ENCODE data around the gene IFI27.
"Not testable (repeated sequence)": the region's sequence is repeated elsewhere in the genome, so short reads cannot be mapped to it uniquely, and the experiment has no call there.

The IFI27 gene

DNA sequence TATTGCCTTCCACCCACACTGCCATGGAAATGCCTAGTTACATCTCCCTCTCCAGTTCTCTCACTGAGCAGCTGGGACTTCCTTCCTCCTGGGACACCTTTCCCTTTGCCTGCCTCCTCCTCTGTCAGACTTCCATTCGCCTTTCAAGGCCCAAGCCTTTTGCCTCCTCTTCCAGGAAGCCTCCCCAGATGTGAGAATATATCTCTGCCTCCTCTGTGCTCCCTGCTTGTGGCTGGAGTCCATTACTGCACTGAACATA, 15.8 kb downstream of the IFI27 start:
- DNase-seq, result no peak

GRCh38 chr14:94126800-94127199, 16.3 kb downstream of the IFI27 start:
- DNase-seq, result no peak

GRCh38 chr14:94127330-94127729, 16.8 kb downstream of the IFI27 start:
- DNase-seq, result no peak

- DNase-seq, result no peak
Measured at GRCh38 chr14:94128216-94128839, 17.8 kb downstream of the IFI27 start.

DNA sequence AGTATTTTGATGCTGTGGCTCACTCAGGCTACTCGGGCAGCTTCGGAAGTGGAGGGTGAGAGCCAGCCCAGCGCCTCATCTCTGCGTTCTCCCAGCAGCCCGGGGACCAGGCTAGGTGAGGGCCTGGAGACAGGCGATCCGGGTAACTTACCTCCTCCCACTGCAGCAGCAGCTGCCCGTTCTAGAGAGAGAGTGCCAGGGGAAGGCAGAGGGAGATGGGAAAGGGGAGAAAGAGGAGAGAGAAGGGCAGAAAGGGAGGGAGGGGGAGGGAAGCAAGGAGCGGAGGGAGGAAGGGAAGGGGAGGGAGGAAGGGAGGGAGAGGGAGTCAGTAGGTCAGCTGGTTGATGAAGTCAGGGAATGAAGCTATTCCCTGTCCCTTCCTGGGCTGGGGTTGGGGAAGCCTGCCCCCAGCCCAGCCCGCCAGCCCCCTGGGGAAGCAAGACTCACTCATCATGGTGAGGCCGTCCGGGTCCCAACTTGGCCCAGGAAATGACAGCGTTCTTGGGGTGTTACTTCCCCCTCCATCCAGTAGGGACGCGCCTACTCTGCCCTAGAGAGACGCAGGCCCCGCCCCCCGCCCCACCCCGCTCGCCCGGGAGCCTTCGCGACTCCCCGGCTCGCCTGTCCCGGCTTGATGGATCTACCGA, 18.7 kb downstream of the IFI27 start, which contains the start of gene IFI27L2:
TSS of gene IFI27L2 (minus strand) at position 494 of the 647 bp plus-strand sequence. CDS start at position 454, 40 bp downstream.
- DNase-seq, result peak; percentile 79

DNA sequence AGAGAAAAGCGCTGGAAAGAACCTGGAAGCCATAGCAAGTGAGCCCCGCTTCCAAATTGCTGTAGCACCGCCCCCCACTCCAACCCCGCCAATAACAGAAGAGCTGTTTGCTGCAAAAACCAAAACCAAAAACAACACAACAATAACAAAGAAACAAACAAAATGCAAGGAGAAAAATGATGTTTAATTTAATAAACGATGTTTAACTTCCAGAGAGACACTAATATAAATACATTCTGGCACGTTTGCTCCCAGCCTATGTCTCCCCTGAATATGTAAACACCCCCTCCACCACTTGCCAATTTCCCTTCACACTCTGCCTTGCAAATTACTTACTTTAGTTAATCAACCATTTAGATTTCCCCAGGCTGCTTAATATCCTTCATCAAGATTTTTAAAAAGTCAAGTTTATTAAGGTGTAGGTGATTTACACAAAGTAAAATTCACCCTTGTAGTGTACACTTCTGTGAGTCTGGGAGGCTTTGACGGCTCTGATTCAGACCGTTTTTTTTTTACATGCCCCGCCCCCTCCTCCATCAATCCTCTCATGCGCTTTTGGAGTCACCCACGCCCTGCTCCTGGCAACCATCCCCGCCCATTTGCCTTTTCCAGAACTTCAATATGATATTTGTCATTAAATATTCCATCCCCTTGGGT, 19.4 kb downstream of the IFI27 start:
- DNase-seq, result peak; percentile 47

GRCh38 chr14:94132285-94132887, 21.9 kb downstream of the IFI27 start:
- peak; percentile 68 for DNase-seq

DNA sequence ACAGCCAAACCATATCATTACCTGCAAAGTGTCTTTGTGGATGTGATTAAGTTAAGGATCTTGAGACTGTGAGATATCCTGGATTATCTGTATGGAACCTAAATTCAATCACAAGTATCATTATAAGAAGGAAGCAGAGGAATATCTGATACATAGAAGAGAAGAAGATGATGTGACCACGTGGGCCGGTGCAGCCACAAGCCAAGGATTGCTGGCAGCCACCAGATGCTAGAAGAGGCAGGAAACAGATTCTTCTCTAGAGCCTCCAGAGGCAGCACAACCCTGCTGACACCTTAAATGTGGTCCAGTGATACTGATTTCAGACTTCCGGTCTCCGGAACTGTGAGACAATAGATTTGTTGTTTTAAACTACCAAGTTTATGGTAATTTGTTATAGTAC, 24.9 kb downstream of the IFI27 start:
- no peak for DNase-seq

- peak; percentile 95 for DNase-seq
Measured at GRCh38 chr14:94136575-94137331, 26.2 kb downstream of the IFI27 start.

GRCh38 chr14:94138251-94138650, 27.7 kb downstream of the IFI27 start:
- no peak for DNase-seq

DNA sequence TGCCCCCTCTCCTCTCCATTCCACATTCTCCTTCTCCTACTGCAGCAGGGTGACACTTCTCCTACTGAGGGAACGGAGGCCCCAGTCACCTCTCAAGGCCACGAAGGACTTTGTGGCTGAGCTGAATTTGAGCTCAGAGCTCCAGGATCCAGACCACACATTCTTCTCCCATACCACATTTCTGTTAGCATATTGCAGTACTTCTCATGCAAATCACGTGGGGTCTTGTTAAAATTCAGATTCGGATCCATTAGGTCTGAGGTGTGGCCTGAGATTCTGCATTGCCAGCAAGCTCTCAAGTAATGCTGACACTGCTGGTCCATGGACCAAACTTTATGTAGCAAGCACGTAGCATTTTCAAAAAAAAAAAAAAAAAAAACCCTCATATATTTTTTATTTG, 28.5 kb downstream of the IFI27 start:
- DNase-seq, result no peak

GRCh38 chr14:94139421-94139820, 28.9 kb downstream of the IFI27 start:
- DNase-seq, result no peak

DNA sequence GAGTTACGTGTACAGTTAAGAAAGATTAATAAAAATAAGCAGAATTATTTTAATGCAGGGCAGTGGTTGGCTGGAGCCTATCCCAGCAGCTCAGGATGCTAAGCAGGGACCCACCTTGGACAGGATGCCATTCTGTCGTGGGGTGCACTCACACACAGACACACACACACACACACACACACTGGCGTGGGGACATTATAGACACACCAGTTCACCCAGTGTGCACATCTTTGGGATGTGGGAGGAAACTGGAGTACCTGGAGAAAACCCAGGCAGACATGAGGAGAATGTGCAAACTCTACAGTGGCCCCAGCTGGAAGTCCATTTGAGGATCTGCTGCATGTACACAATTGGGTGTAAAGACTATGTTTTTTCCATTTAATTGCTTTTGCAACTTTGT, 31.7 kb downstream of the IFI27 start:
- no peak for DNase-seq

DNA sequence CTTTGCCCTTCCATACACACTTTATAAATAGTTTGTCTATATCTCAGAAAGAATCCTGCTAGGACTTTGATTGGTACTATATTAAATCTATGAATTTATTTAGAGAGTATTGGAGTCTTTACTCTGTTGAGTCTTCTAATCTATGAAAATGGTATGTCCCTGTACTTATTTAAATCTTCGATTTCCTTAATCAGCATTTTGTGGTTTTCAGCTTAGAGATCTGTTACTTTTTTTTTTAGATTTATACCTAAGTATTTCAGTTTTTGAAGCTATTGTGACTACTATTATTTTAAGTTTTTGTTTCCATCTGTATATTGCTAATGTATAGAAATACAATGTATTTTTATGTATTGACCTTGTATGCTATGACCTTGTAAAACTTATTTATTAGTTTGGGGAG, 32.3 kb downstream of the IFI27 start:
- DNase-seq, result no peak

DNA sequence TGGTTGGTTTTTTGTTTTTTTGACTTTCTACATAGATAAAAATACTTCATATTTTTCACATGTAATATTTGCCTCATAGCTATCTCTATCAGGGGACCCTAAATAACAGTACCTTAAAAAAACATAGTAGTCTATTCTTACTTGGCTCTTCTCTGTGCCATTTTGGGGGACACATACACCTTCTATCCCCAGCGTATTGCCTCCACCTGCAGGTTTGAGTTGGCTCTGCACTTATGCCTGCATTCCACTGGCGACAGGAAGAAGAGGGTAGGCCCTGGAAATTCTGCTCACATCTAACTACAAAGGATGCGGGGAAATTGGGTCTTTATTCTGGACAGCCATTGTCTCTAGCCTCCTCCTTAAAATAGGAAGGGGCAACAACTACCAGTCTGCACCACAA, 32.7 kb downstream of the IFI27 start:
- no peak for DNase-seq

DNA sequence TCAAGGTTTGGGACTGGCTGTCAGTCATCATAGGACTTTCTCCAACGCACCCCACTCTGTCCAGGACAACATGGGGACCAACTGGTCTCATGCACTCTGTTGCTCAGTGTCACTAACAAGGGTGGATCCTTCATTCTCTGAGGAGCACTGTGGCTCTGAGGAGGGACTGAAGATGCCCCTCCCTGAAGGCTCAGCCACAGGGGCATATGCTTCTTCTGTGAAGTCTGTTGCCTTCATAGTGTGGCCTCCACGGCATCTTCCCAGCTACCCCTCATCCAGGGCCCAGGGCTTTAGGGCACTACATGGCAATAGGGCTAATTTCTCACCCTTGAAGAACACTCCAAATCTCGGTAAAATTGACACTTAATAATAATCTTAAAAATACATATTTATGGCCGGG, 33.2 kb downstream of the IFI27 start:
- DNase-seq, result no peak

DNA sequence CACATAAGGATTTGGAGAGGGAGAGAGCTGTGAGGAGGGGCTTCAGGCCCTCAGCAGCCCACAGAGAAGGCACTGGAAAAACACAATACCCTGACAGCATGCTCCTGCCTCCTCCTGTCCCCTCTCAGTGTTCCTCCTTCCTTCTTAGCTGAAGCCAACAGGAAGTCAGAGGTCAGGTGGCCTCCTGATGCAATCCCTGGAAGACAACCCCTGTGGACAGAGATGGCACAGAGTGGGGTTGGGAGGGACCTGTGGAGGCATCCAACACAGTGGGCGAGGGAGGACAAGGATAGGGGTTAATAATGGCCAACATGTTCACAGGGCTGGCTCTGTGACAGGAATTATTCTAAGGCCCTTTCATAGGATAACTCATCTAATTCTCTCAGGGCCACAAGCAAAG, 34.2 kb downstream of the IFI27 start:
- no peak for DNase-seq

- no peak for DNase-seq
Measured at GRCh38 chr14:94145902-94146527, 35.5 kb downstream of the IFI27 start.

DNA sequence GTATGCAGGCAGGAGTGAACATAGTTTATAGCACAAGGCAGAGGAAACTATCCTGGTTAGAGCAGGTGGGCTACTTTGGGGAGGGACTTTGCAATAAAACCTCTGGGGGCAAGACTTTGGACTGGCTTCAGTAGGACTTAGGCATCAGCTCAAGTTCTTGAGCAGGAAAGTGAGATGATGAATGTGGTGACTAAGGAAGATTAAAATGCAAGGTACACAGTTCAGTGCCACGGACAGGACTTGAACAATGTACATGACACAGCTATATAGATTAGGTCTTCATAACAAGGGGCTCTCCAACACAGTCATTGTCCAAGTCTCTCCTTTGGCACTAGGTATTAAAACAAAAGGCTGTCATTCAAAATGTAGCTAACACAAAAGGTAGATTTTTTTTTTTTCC, 42.1 kb downstream of the IFI27 start:
- DNase-seq, result no peak

GRCh38 chr14:94153750-94154342, 43.3 kb downstream of the IFI27 start:
- DNase-seq, result no peak

- not testable (repeated sequence) for DNase-seq
Measured at GRCh38 chr14:94156143-94156542, 45.6 kb downstream of the IFI27 start.

DNA sequence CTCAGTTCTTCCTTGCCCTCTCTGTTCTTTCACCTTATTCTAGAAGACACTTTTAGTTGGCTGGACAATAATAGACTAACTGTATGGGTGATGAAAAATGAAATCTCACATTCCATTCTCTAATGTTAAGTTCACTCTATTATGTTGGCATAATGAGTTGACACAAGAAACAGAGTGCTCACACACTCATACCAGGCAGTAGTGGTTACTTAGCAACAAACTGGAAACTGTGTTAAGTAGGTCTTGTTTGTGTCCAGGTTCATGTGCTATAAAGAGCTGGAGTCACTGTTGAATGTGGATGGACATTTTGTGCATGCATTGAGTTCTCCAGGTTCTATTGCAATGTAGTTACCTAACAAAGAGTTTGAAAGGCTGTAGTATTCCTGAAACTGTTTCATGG, 46.7 kb downstream of the IFI27 start:
- DNase-seq, result no peak

Measured in stimulated activated CD8-positive, alpha-beta memory T cell treated with anti-CD3 and anti-CD28 coated beads, Interleukin-4, amount 100 ng/mL, for 48 hours (primary cell).